Pericardium fibroblast (primary cell): Measurements from ENCODE around the gene OR4K15. TPM values are rescaled to one million over a fixed set of nuclear protein-coding genes. Genes with fewer than 3 reads are reported as not detected.

Source experiments
- total RNA-seq: library from RNA; depleted of rRNA; stranded (reverse); fragments of >200 nt; gene quantifications from 2 replicates; pipeline ENCODE4 v1.2.3, GENCODE V29; 2015

OR4K15 gene
- total RNA-seq, result not detected in 2 replicates

DNA sequence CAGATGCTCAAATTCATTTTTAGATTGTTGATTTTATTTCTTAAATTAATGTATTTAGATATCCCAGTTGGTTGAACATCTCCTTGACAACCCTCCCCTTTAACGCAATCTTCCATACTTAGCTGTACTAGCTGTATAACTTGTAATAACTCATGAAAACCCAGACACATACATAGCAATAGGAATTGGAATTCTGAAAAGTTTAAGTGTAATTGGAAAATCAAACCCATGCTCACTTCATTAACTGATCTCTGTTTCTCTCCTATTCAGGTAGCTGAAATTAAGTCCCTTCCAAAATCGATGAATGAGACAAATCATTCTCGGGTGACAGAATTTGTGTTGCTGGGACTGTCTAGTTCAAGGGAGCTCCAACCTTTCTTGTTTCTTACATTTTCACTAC, at the start of gene OR4K15:
TSS of gene OR4K15 (plus strand) at position 301 of the 400 bp plus-strand sequence. CDS start at position 301, 0 bp downstream.

DNA sequence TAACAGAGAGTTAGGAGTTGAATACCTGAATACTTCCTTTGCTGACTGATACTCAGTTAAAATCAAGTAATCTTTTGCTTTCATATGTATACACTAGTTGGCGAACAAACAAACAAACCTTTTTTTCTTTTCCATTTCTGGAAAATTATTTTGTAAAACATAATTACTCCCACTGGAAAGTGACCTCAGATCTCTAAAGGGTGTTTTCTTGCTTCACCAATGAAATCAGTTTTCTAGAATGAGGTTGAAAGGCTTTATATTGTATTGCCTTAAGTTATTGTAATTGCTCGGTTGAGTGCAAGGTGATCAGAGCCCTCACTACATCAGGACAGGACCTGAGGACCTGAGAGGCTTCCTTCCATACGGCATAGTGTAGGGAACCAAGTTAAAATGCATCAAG, 44.8 kb upstream of the OR4K15 start, which contains the start of gene OR4K1:
TSS of gene OR4K1 (plus strand) at position 301 of the 400 bp plus-strand sequence. CDS start 4,750 bp downstream, outside the sequence.

GRCh38 chr14:20001863-20002262, 26.5 kb downstream of the OR4K15 start, which contains the start of gene OR4Q2:
Gene OR4Q2 (plus strand): TSS chr14:20002163.

GRCh38 chr14:20019257-20019865, 44.0 kb downstream of the OR4K15 start, which contains the start of gene OR4K14:
Gene OR4K14 (minus strand): TSS chr14:20019307. CDS start chr14:20015193, 4,114 bp downstream.

Other genes with a start within 250 kb of the OR4K15 start
- gene OR4Q3, start 232.0 kb upstream of the OR4K15 start, total RNA-seq, result not detected in 2 replicates
- gene OR4M1, start 202.1 kb upstream of the OR4K15 start, total RNA-seq, result not detected in 2 replicates
- gene OR4N2, start 171.8 kb upstream of the OR4K15 start, total RNA-seq, result not detected in 2 replicates
- gene OR4K2, start 100.4 kb upstream of the OR4K15 start, total RNA-seq, result not detected in 2 replicates
- gene OR4K5, start 55.0 kb upstream of the OR4K15 start, total RNA-seq, result not detected in 2 replicates
- gene OR4K1, start 44.7 kb upstream of the OR4K15 start, total RNA-seq, result not detected in 2 replicates
- gene OR4Q2, start 26.6 kb downstream of the OR4K15 start, total RNA-seq, result not detected in 2 replicates
- not detected in 2 replicates for gene OR4K14, start 43.7 kb downstream of the OR4K15 start, total RNA-seq
- not detected in 2 replicates for gene OR4K13, start 60.4 kb downstream of the OR4K15 start, total RNA-seq
- gene OR4L1, start 84.5 kb downstream of the OR4K15 start, total RNA-seq, result not detected in 2 replicates
- not detected in 2 replicates for gene OR4K17, start 135.1 kb downstream of the OR4K15 start, total RNA-seq
- gene OR4N5, start 163.2 kb downstream of the OR4K15 start, total RNA-seq, result not detected in 2 replicates
- gene OR11G2, start 215.3 kb downstream of the OR4K15 start, total RNA-seq, result not detected in 2 replicates
- not detected in 2 replicates for gene OR11H6, start 248.1 kb downstream of the OR4K15 start, total RNA-seq